AG04450 (cell line): ENCODE results near the gene CREG1. TPM values are rescaled to one million over a fixed set of nuclear protein-coding genes. Genes with fewer than 3 reads are reported as not detected.

Experiments used
- CTCF ChIA-PET: fragments of 300-600, 350-600 bp; formaldehyde crosslinking; extraction: SDS; loops from one replicate; lab custom pipeline; 2022; ENCODE audit warnings: antibody characterized with exemption, inconsistent platforms; lab: Charles Lee
- POLR2A ChIA-PET: fragments of 350-600 bp; formaldehyde crosslinking; extraction: SDS; loops from one replicate; lab custom pipeline; 2021; ENCODE audit warnings: antibody characterized with exemption, inconsistent platforms; lab: Yijun Ruan, JAX
- DNase-seq: peaks from one replicate; pipeline ENCODE4 v3.0.0-alpha.2; 2011; ENCODE audit warnings: low read depth, low spot score
- H3K27ac ChIP-seq: one replicate; pipeline ENCODE4 v1.5.1; 2012; ENCODE audit warnings: low read depth, low read length, control low read depth
- H3K27me3 ChIP-seq: one replicate; pipeline ENCODE4 v1.6.0; 2012; ENCODE audit warnings: low read length; ENCODE audit not compliant: control insufficient read depth, insufficient read depth
- H3K4me3 ChIP-seq: 2 replicates; pipeline ENCODE4 v1.5.1; 2011; ENCODE audit warnings: mild to moderate bottlenecking, low read depth, low read length, control low read depth
- H3K9me3 ChIP-seq: 2 replicates; pipeline ENCODE4 v1.5.1; 2012; ENCODE audit warnings: low read length; ENCODE audit not compliant: control insufficient read depth, insufficient read depth
- CTCF ChIP-seq: IDR thresholded peaks from 2 replicates; pipeline ENCODE4 v1.5.1; 2011; ENCODE audit warnings: low read depth, low read length, control low read depth, inconsistent platforms
- polyA plus RNA-seq: library from polyadenylated mRNA; depleted of rRNA; stranded (reverse); fragments of >200 nt; gene quantifications from 2 replicates; pipeline ENCODE4 v1.2.3, GENCODE V29; 2011

CREG1 gene
- polyA plus RNA-seq, 1 experiment, result 31.2 TPM

- no peak overlapping the region for H3K27ac ChIP-seq
- POLR2A ChIA-PET, result no interaction called here
Measured at GRCh38 chr1:167522246-167522645, 31.3 kb downstream of the CREG1 start.

GRCh38 chr1:167520711-167521206 is 32.8 kb downstream of the CREG1 start:
- ChIA-PET CTCF (interaction anchor here (1.2 kb wide), 1 partner anchor 13 kb away, joined by 3 read pairs; no protein-coding TSS in a partner anchor), POLR2A (no interaction called here)
- Histone ChIP-seq H3K27ac (no peak overlapping the region), H3K27me3 (no peaks in the 10 kb centered on the region), H3K9me3 (no peaks in the 10 kb centered on the region), H3K4me3 (no peak overlapping the region)
- DNase-seq, result no peak
- TF ChIP-seq CTCF, result no peak

More at GRCh38 chr1:167522246-167522645, 31.3 kb downstream of the CREG1 start:
- CTCF ChIA-PET, result interaction anchor here (1.2 kb wide), 1 partner anchor 11 kb away, joined by 3 read pairs; no protein-coding TSS in a partner anchor
- no peak for TF ChIP-seq CTCF
- no peak overlapping the region for H3K4me3 ChIP-seq
- H3K27me3 ChIP-seq, result no peaks in the 10 kb centered on the region
- no peaks in the 10 kb centered on the region for H3K9me3 ChIP-seq
- DNase-seq, result no peak

GRCh38 chr1:167518331-167518700 is 35.2 kb downstream of the CREG1 start, which contains the start of gene CD247:
CD247 (minus strand) TSS chr1:167518529; CDS start chr1:167518465, 64 bp downstream.
- no peaks in the 10 kb centered on the region for H3K9me3 ChIP-seq
- CTCF ChIA-PET, result interaction anchor here (2.1 kb wide), 1 partner anchor 16 kb away, joined by 5 read pairs; no protein-coding TSS in a partner anchor
- no peaks in the 10 kb centered on the region for H3K27me3 ChIP-seq
- H3K27ac ChIP-seq, result no peak within 1 kb of the TSS
- POLR2A ChIA-PET, result no interaction called here
- TF ChIP-seq CTCF, result no peak
- no peak for DNase-seq
- H3K4me3 ChIP-seq, result no peak within 1 kb of the TSS

GRCh38 chr1:167517535-167518330 is 35.8 kb downstream of the CREG1 start:
- ChIA-PET POLR2A (no interaction called here), CTCF (interaction anchor here (1.5 to 2.1 kb wide), 2 partner anchors 17 to 298 kb away, joined by 4 to 5 read pairs; no protein-coding TSS in a partner anchor)
- no peak for TF ChIP-seq CTCF
- DNase-seq, result no peak
- Histone ChIP-seq H3K9me3 (no peaks in the 10 kb centered on the region), H3K27ac (no peak overlapping the region), H3K27me3 (peaks cover under 1% of the 10 kb centered on the region), H3K4me3 (no peak overlapping the region)
